Mesothelial cell of epicardium (in vitro differentiated cells): Measurements from ENCODE around the gene GRIP1. TPM values are rescaled to one million over a fixed set of nuclear protein-coding genes. Genes with fewer than 3 reads are reported as not detected.

ENCODE experiments used
- DNase-seq, 2 experiments: peaks; one replicate each; pipeline ENCODE4 v3.0.0; 2021; ENCODE audit warnings: low spot score in 2 of 2; ENCODE audit not compliant: unreplicated experiment in 2 of 2
- H3K27ac Mint-ChIP-seq: 2 replicates; pipeline ENCODE4 v1.8.0; 2021; ENCODE audit warnings: mixed read lengths
- H3K27me3 Mint-ChIP-seq: 2 replicates; pipeline ENCODE4 v1.8.0; 2021; ENCODE audit warnings: low read depth, mixed read lengths
- H3K36me3 Mint-ChIP-seq: 2 replicates; pipeline ENCODE4 v1.8.0; 2021; ENCODE audit warnings: mixed read lengths
- H3K4me1 Mint-ChIP-seq: 2 replicates; pipeline ENCODE4 v1.8.0; 2021; ENCODE audit warnings: mixed read lengths
- H3K4me3 Mint-ChIP-seq: 2 replicates; pipeline ENCODE4 v1.8.0; 2021; ENCODE audit warnings: mild to moderate bottlenecking, moderate library complexity, mixed read lengths
- H3K9me3 Mint-ChIP-seq: 2 replicates; pipeline ENCODE4 v1.8.0; 2021; ENCODE audit warnings: mixed read lengths
- CTCF ChIP-seq: fragments of 200-600 bp; sonication (generic); IDR thresholded peaks from one replicate; pipeline ENCODE4 v1.5.0; 2021; ENCODE audit warnings: antibody characterized with exemption; ENCODE audit not compliant: unreplicated experiment
- total RNA-seq: library from RNA; stranded (reverse); gene quantifications from 3 replicates; pipeline ENCODE4 v1.2.1, GENCODE V29; 2021

Gene GRIP1
- total RNA-seq, 1 donor from 2014 or later: 89.3 TPM

- no peak for TF ChIP-seq CTCF
- peaks cover 12% of the 10 kb centered on the region for H3K4me1 Mint-ChIP-seq
- H3K4me3 Mint-ChIP-seq: no peak overlapping the region
- no peaks in the 10 kb centered on the region for H3K9me3 Mint-ChIP-seq
- H3K27me3 Mint-ChIP-seq: no peaks in the 10 kb centered on the region
- H3K27ac Mint-ChIP-seq: no peak overlapping the region
- H3K36me3 Mint-ChIP-seq: no peaks in the 10 kb centered on the region
- DNase-seq: no peak
Observed at GRCh38 chr12:66664076-66664475, 14.8 kb downstream of the GRIP1 start.

- Mint-ChIP-seq H3K4me1 (peaks cover 12% of the 10 kb centered on the region), H3K4me3 (no peak overlapping the region), H3K27me3 (no peaks in the 10 kb centered on the region), H3K27ac (no peak overlapping the region), H3K36me3 (no peaks in the 10 kb centered on the region), H3K9me3 (no peaks in the 10 kb centered on the region)
- no peak for TF ChIP-seq CTCF
- no peak for DNase-seq
Observed at GRCh38 chr12:66663611-66664010, 15.3 kb downstream of the GRIP1 start.

GRCh38 chr12:66662729-66663128, 16.1 kb downstream of the GRIP1 start:
- DNase-seq: no peak
- H3K36me3 Mint-ChIP-seq: no peaks in the 10 kb centered on the region
- H3K27me3 Mint-ChIP-seq: no peaks in the 10 kb centered on the region
- no peak for TF ChIP-seq CTCF
- no peak overlapping the region for H3K4me3 Mint-ChIP-seq
- peak overlapping the region; percentile 25 for H3K27ac Mint-ChIP-seq
- no peaks in the 10 kb centered on the region for H3K9me3 Mint-ChIP-seq
- H3K4me1 Mint-ChIP-seq: peaks cover 9% of the 10 kb centered on the region

GRCh38 chr12:66662179-66662578, 16.7 kb downstream of the GRIP1 start:
- no peaks in the 10 kb centered on the region for H3K27me3 Mint-ChIP-seq
- peaks cover 9% of the 10 kb centered on the region for H3K4me1 Mint-ChIP-seq
- H3K9me3 Mint-ChIP-seq: no peaks in the 10 kb centered on the region
- no peak overlapping the region for H3K4me3 Mint-ChIP-seq
- no peak for DNase-seq
- no peak for TF ChIP-seq CTCF
- H3K27ac Mint-ChIP-seq: peak overlapping the region; percentile 10
- H3K36me3 Mint-ChIP-seq: no peaks in the 10 kb centered on the region

- Mint-ChIP-seq H3K36me3 (no peaks in the 10 kb centered on the region), H3K27me3 (no peaks in the 10 kb centered on the region), H3K4me3 (no peak overlapping the region), H3K9me3 (no peaks in the 10 kb centered on the region), H3K27ac (no peak overlapping the region), H3K4me1 (peaks cover 9% of the 10 kb centered on the region)
- DNase-seq: no peak
- TF ChIP-seq CTCF: no peak
Observed at GRCh38 chr12:66661357-66661756, 17.5 kb downstream of the GRIP1 start.

- Mint-ChIP-seq H3K36me3 (no peaks in the 10 kb centered on the region), H3K9me3 (no peaks in the 10 kb centered on the region), H3K27me3 (no peaks in the 10 kb centered on the region), H3K4me3 (no peak overlapping the region), H3K4me1 (peaks cover 6% of the 10 kb centered on the region), H3K27ac (no peak overlapping the region)
- no peak for TF ChIP-seq CTCF
- DNase-seq: no peak
Observed at GRCh38 chr12:66653796-66654195, 25.1 kb downstream of the GRIP1 start.
